GM12892 (cell line): Measurements from ENCODE around the gene SUCO.

Experiments used
- DNase-seq: peaks from one replicate; pipeline ENCODE4 v3.0.0; 2011; ENCODE audit not compliant: insufficient read length
- FAIRE-seq: peaks from 2 replicates; lab custom pipeline; 2011; peaks lifted over from hg19 to GRCh38; lab: Jason Lieb, UNC
- POLR2A ChIP-seq: IDR thresholded peaks from 2 replicates; pipeline ENCODE4 v1.6.1; 2011; ENCODE audit warnings: low read depth, low read length, control low read depth
- POLR2AphosphoS5 ChIP-seq: IDR thresholded peaks from 2 replicates; pipeline ENCODE4 v1.6.1; 2011; ENCODE audit warnings: low read depth, low read length, control low read depth
- TAF1 ChIP-seq: IDR thresholded peaks from 2 replicates; pipeline ENCODE4 v1.6.1; 2011; ENCODE audit warnings: low read depth, mild to moderate bottlenecking, control low read depth, low read length, borderline replicate concordance

Gene SUCO

DNA sequence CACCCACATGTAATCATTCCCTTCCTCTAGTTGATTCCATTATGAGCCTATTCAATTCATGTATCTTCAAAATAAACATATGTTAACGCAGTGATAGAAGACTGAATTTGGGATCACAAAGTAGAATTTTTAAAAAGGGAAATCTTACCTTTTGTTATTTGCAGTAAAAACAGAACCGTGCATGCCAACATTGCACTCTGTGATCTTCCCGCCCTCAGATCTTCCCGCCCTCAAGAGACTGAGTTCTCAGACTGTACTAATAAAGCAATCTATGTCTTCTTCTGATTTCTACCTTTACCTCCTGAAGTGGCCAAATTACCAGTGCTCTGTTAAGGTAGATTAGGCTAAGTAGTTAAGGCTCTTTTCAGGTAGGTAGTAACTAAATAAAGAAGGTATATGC lies 3.6 kb upstream of the SUCO start:
- FAIRE-seq (no peak), DNase-seq (no peak)
- TF ChIP-seq TAF1 (no peak), POLR2AphosphoS5 (no peak), POLR2A (no peak)

DNA sequence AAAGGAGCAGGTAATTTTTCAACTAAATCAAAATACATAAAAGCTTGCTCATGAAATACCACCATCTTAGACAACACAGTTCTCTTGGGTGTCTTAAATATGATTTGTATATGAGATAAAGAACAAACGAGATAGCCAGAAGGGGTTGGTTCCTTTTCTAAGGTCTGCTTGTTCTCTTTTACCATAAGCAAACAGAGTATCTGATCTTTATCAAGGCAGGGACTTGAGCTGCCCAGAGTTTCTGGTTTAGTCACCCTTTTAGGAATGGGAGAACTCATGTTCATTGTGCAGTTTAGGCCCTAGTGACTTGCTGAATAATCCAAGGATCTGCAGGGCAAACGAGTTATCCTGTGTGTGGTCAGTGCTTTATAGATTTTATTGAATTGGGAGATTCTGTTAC lies 3.0 kb upstream of the SUCO start:
- no peak for DNase-seq
- FAIRE-seq, result no peak
- TF ChIP-seq POLR2A, result no peak
- no peak for TF ChIP-seq TAF1
- TF ChIP-seq POLR2AphosphoS5, result no peak

DNA sequence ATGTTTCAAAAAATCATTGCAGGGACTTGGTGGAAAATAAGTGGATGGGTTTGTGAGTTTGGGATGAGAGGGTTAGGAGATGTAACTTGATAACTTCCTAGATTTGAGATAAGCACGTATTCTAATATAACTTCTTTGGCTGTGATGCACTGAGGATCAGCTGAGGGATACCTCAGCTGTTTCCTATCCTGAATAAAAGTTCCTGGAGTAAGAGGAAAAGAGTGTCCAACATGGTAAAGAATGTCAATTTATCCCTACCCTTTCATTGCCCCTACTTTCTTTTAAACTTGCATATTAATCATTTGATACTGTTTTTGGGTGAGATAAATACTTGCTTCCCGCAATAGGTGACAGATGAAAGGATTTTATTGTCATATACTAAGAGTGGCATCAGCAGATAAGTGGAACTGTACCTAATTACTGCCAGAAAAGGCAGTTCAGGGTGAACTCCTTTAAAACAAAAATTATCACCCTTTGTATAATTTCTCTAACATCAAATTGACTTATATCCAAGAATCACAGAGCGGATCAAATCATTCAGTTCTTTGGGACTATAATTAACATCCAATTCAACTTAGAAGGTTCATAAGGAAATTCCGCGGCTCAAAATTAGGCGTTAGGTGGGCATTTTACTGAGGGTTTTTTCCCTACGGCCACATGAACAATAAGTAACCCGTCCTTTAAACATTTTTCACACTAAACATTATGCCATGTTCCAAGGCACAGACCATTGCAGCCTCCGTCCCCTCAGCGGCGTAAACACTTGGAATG lies 1.4 kb upstream of the SUCO start:
- DNase-seq, result no peak
- peak; percentile 14 for FAIRE-seq
- TF ChIP-seq POLR2A (no peak), POLR2AphosphoS5 (no peak), TAF1 (no peak; the same call in 1 of the 2 replicates)

GRCh38 chr1:172532183-172532699 lies 709 bp upstream of the SUCO start:
- FAIRE-seq (no peak), DNase-seq (peak; percentile 44)
- TF ChIP-seq POLR2AphosphoS5, result peak; percentile 83
- TF ChIP-seq POLR2A, result peak; percentile 83
- TF ChIP-seq TAF1, result peak; percentile 66

GRCh38 chr1:172533513-172534151 lies 682 bp downstream of the SUCO start:
- DNase-seq (no peak), FAIRE-seq (peak; percentile 78)
- TF ChIP-seq POLR2AphosphoS5, result no peak
- no peak for TF ChIP-seq TAF1
- TF ChIP-seq POLR2A, result no peak

DNA sequence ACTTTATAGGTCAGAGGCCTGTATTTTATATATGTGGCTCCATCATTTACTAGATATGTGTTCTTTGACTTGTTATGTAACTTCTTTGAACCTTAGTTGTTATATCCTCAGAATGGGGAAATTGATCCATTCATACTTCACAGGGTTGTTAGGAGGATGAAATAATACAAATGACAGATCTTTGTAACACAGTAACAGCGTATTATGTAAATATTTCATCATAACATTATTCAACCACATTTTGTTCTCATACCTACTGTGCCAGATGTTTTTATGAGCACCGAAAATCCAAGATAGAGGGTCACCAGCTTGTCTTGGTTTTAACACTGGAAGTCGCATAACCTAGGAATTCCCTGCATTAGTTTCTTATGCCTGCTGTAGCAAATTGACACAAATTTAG lies 3.3 kb downstream of the SUCO start:
- FAIRE-seq (no peak), DNase-seq (no peak)
- TF ChIP-seq POLR2AphosphoS5, result no peak
- TF ChIP-seq TAF1, result no peak

GRCh38 chr1:172537366-172537765 lies 4.4 kb downstream of the SUCO start:
- TF ChIP-seq POLR2AphosphoS5 (no peak), TAF1 (no peak)
- no peak for FAIRE-seq
- no peak for DNase-seq

DNA sequence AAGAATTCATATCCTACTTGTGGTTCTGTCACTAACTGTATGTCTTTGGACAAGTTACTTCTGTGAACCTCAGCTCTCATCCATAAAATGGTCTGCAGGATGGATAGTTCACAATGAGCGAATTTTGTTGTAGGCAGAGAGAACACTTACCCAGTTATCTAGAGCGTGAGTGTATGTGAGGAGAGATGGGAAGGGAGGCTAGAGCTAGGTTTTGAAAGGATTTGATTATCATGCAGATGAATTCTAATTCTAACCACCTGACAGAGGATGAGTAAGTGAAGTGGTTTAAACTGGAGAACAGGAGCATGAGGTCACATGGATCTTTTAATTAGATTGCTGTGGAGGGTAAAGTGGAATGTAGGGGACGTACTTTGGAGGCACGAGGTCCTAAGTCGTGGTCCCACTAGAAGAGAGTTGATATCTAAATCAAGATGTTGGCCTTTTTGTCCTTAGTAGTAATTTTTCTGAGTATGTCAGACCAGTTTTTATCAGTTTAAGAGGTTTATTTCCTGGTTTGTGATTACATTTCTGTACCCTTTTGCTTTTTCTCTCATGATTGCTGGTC lies 5.0 kb downstream of the SUCO start:
- no peak for FAIRE-seq
- no peak for DNase-seq
- TF ChIP-seq POLR2A, result no peak
- no peak for TF ChIP-seq TAF1
- TF ChIP-seq POLR2AphosphoS5, result no peak

GRCh38 chr1:172540635-172541034 lies 7.7 kb downstream of the SUCO start:
- no peak for TF ChIP-seq POLR2AphosphoS5
- TF ChIP-seq POLR2A, result no peak
- DNase-seq (no peak), FAIRE-seq (no peak)

- DNase-seq (no peak), FAIRE-seq (peak; percentile 5)
These were observed 11.6 kb downstream of the SUCO start for GRCh38 chr1:172544481-172545104.

DNA sequence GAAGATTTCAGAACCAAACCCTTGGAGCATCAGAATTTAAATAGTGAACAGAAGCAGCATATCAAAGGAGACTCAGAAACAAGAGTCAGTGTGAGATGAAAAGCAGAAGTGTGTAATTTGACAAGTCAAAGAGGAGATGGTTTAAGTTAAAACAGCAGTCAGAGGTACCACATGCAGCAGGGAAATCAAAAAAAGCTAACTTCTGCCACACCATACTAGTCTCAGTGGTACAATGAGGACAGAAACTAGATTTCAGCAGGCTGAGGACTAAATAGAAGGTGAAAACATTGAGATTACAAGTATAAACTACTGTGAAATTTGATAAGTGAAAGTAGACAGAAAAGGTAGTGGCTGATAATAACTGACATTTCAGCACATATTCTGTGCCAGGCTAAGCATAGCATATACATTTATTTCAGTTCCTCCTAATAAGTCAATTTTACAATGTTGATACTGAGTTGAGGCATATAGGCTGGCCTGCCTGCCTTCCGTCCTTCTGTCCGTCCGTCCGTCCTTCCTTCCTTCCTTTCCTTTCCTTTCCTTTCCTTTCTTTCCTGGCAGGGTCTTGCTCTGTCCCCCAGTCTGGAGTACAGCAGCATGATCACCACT lies 12.6 kb downstream of the SUCO start:
- no peak for TF ChIP-seq POLR2A
- FAIRE-seq (peak; percentile 94), DNase-seq (no peak)

More at GRCh38 chr1:172544481-172545104, 11.6 kb downstream of the SUCO start:
- no peak for TF ChIP-seq POLR2A
- no peak for TF ChIP-seq POLR2AphosphoS5
- no peak for TF ChIP-seq TAF1

GRCh38 chr1:172547071-172547470 lies 14.1 kb downstream of the SUCO start:
- TF ChIP-seq POLR2A (no peak), TAF1 (no peak), POLR2AphosphoS5 (no peak)
- FAIRE-seq, result no peak
- DNase-seq, result no peak
